Adrenal gland (tissue), 12 donors: ENCODE measurements around the gene NCAM2. TPM values are rescaled to one million over a fixed set of nuclear protein-coding genes. Genes with fewer than 3 reads are reported as not detected.

ENCODE experiments used
- DNase-seq, 7 donors: peaks; one replicate each; pipeline ENCODE4 v3.0.0-alpha.2; 2019 to 2020
- H3K27ac ChIP-seq, 5 donors: fragments of 200-600 bp; sonication (generic) in 4 of 5; 1 replicate in 3 of 5; 2 replicates in 2 of 5; pipeline versions ENCODE4 v1.5.1 to v1.8.0; 2016 to 2020; ENCODE audit warnings: mild to moderate bottlenecking in 1 of 5
- H3K27me3 ChIP-seq: fragments of 200-600 bp; 2 replicates; pipeline ENCODE4 v1.8.0; 2021
- H3K36me3 ChIP-seq, 2 donors: fragments of 200-600 bp; replicated peaks in 1 of 2; 1 replicate in 1 of 2; 2 replicates in 1 of 2; pipeline versions ENCODE4 v1.5.1 to v1.8.0; 2018 to 2022
- H3K4me1 ChIP-seq, 2 donors: fragments of 200-600 bp; replicated peaks in 1 of 2; 1 replicate in 1 of 2; 2 replicates in 1 of 2; pipeline versions ENCODE4 v1.5.1 to v1.8.0; 2018 to 2021
- H3K4me3 ChIP-seq, 4 donors: fragments of 200-600 bp; sonication (generic) in 3 of 4; one replicate each; pipeline ENCODE4 v1.5.1; 2016 to 2018
- H3K9me3 ChIP-seq, 3 donors: fragments of 200-600 bp; sonication (generic) in 1 of 3; replicated peaks in 1 of 3; 1 replicate in 2 of 3; 2 replicates in 1 of 3; pipeline versions ENCODE4 v1.5.1 to v1.8.0; 2016 to 2021
- CTCF ChIP-seq, 6 experiments: fragments of 450-650 bp in 4 of 6; fragments of 200-600 bp in 2 of 6; sonication (generic) in 1 of 6; IDR thresholded peaks; 1 replicate in 5 of 6; 2 replicates in 1 of 6; pipeline versions ENCODE4 v1.5.1 to v1.8.0; 2016 to 2021; ENCODE audit warnings: antibody characterized with exemption in 6 of 6, mild to moderate bottlenecking in 2 of 6, moderate library complexity in 1 of 6
- POLR2A ChIP-seq, 2 donors: fragments of 450-650 bp; IDR thresholded peaks; one replicate each; pipeline ENCODE4 v1.6.1; 2017; ENCODE audit warnings: antibody characterized with exemption in 2 of 2, mild to moderate bottlenecking in 2 of 2, moderate library complexity in 1 of 2
- WGBS, 4 donors: extraction: QIAGEN DNeasy Blood & Tissue Kit in 2 of 4; methylation state at CpG; one replicate each; pipeline versions ENCODE4 v1.1.5 to v1.1.7; 2013 to 2017; 5-methylcytosine and 5-hydroxymethylcytosine counted together
- intact Hi-C, 2 donors: fragments of 100-400 bp; cut with DNase I; formaldehyde crosslinking; loops; one replicate each; pipeline versions ENCODE4 v1.14.1 to v1.15.0; 2022 to 2023
- polyA plus RNA-seq, 3 donors: library from polyadenylated mRNA; stranded (reverse); fragments of 200-250 nt in 2 of 3; fragments of 350-450 nt in 1 of 3; fragmentation: Illumina TruSeq in 1 of 3; extraction: RNeasy Lipid Tissue Mini Kit (QIAGEN cat#74804) in 1 of 3; gene quantifications; one replicate each; pipeline ENCODE4 v1.2.3, GENCODE V29; 2013 to 2014
- total RNA-seq, 9 donors: library from RNA; depleted of rRNA in 4 of 9; stranded (reverse); fragments of >200 nt in 4 of 9; fragments of 120-200 nt in 1 of 9; fragmentation: NEBNext Ultra II Directional in 1 of 9; extraction: Animal tissue kit (Norgen Biotek cat#: 25700) in 1 of 9; gene quantifications; one replicate each; pipeline versions ENCODE4 v1.1.0 to v1.2.4, GENCODE V29; 2013 to 2023
- donor health status: healthy with polysubstance abuse.
- donor health status: Bipolar disorder and iron deficiency.
- donor health status: DM: yes; HTN: yes; CAD: no.
- donor health status: DM: no; HTN: no; CAD: no.
- donor health status: DM: no; HTN: no; CAD: no.
- donor health status: DM: yes; HTN: yes; CAD: no.

The NCAM2 gene
- total and polyA plus RNA-seq, 12 donors: 2.2 to 59.4 (median 18.9) TPM

GRCh38 chr21:20999659-21000058, 1.4 kb downstream of the NCAM2 start:
- intact Hi-C loops: loop anchor here in 1 of 2 donors (10.0 kb wide), 2 partner anchors 105 to 1795 kb away; no protein-coding TSS in a partner anchor
- 9 to 17% (median 12%) methylated on average over 3 of the region's 3 CpGs for WGBS, 4 donors
- Histone ChIP-seq H3K4me1 (peaks cover 15 to 43% of the 10 kb centered on the region in 2 donors), H3K4me3 (no peak overlapping the region), H3K9me3 (no peaks in the 10 kb centered on the region), H3K27ac (no peak overlapping the region), H3K36me3 (no peaks in the 10 kb centered on the region), H3K27me3 (no peaks in the 10 kb centered on the region)
- DNase-seq: peak; percentile 30 to 84 (median 55)
- TF ChIP-seq POLR2A (IDR thresholded peaks at IDR 0.05) (no peak), CTCF (IDR thresholded peaks at IDR 0.05) (peak; percentile 77 to 96 (median 82))

GRCh38 chr21:21000591-21001175, 2.5 kb downstream of the NCAM2 start:
- no peak for DNase-seq
- Histone ChIP-seq H3K4me1 (peaks cover 15 to 43% of the 10 kb centered on the region in 2 donors), H3K27me3 (no peaks in the 10 kb centered on the region), H3K4me3 (no peak overlapping the region), H3K27ac (peak overlapping the region in 3 of 5 donors; percentile 5 to 65 (median 54)), H3K36me3 (no peaks in the 10 kb centered on the region), H3K9me3 (no peaks in the 10 kb centered on the region)
- intact Hi-C loops: loop anchor here in 1 of 2 donors (10.0 kb wide), 1 partner anchor 104 kb away; no protein-coding TSS in a partner anchor
- 35 to 47% (median 38%) methylated on average over 3 of the region's 3 CpGs for WGBS, 4 donors
- TF ChIP-seq CTCF (IDR thresholded peaks at IDR 0.05): no peak
- TF ChIP-seq POLR2A (IDR thresholded peaks at IDR 0.05): no peak

- H3K4me3 ChIP-seq: peak overlapping the region in 1 of 4 donors; percentile 31
- WGBS, 4 donors: 52 to 58% (median 53%) methylated on average over 6 of the region's 6 CpGs
- peak overlapping the region in 2 of 5 donors; percentile 54 to 65 for H3K27ac ChIP-seq
- DNase-seq: no peak
- H3K36me3 ChIP-seq: no peaks in the 10 kb centered on the region
- no peaks in the 10 kb centered on the region for H3K27me3 ChIP-seq
- H3K9me3 ChIP-seq: no peaks in the 10 kb centered on the region
- TF ChIP-seq CTCF (IDR thresholded peaks at IDR 0.05) (no peak), POLR2A (IDR thresholded peaks at IDR 0.05) (no peak)
- intact Hi-C loops: loop anchor here in 1 of 2 donors (10.0 kb wide), 1 partner anchor 103 kb away; no protein-coding TSS in a partner anchor
- peaks cover 16 to 43% of the 10 kb centered on the region in 2 donors for H3K4me1 ChIP-seq
Observed at GRCh38 chr21:21001591-21002100, 3.4 kb downstream of the NCAM2 start.

GRCh38 chr21:21002153-21002552, 3.9 kb downstream of the NCAM2 start:
- intact Hi-C loops: loop anchor here in 1 of 2 donors (10.0 kb wide), 1 partner anchor 103 kb away; no protein-coding TSS in a partner anchor

More at GRCh38 chr21:21002153-21002552, 3.9 kb downstream of the NCAM2 start:
- Histone ChIP-seq H3K36me3 (no peaks in the 10 kb centered on the region), H3K4me3 (peak overlapping the region in 1 of 4 donors; percentile 31), H3K9me3 (no peaks in the 10 kb centered on the region), H3K27ac (peak overlapping the region in 3 of 5 donors; percentile 54 to 65 (median 55)), H3K27me3 (no peaks in the 10 kb centered on the region), H3K4me1 (peaks cover 21 to 42% of the 10 kb centered on the region in 2 donors)
- no peak for TF ChIP-seq CTCF (IDR thresholded peaks at IDR 0.05)
- peak in 1 of 2 donors; percentile 12 for TF ChIP-seq POLR2A (IDR thresholded peaks at IDR 0.05)
- 35 to 46% (median 40%) methylated on average over 4 of the region's 4 CpGs for WGBS, 4 donors
- no peak for DNase-seq
